Activated naive CD4-positive, alpha-beta T cell treated with anti-CD3 and anti-CD28 coated beads for 36 hours (primary cell): ENCODE data around the gene DNAJB13. TPM values are rescaled to one million over a fixed set of nuclear protein-coding genes. Genes with fewer than 3 reads are reported as not detected.
A peak's percentile ranks its signal among the peaks of the same experiment; 100 is the strongest.

ENCODE experiments used
- CTCF ChIA-PET: fragments of 350-600 bp; sonication (Branson Sonifier 250); formaldehyde crosslinking; loops from one replicate; lab custom pipeline; 2021; ENCODE audit warnings: antibody characterized with exemption; lab: Charles Lee
- DNase-seq: peaks from one replicate; pipeline ENCODE4 v3.0.0-alpha.2; 2020
- H3K27ac Mint-ChIP-seq: one replicate; pipeline ENCODE4 v1.8.0; 2021; ENCODE audit warnings: mild to moderate bottlenecking, mixed read lengths
- H3K27me3 Mint-ChIP-seq: one replicate; pipeline ENCODE4 v1.8.0; 2021; ENCODE audit warnings: low read depth, mixed read lengths
- H3K36me3 Mint-ChIP-seq: one replicate; pipeline ENCODE4 v1.8.0; 2021; ENCODE audit warnings: low read depth, mixed read lengths
- H3K4me1 Mint-ChIP-seq: one replicate; pipeline ENCODE4 v1.8.0; 2021; ENCODE audit warnings: low read depth, mixed read lengths
- H3K4me3 Mint-ChIP-seq: one replicate; pipeline ENCODE4 v1.8.0; 2021; ENCODE audit warnings: mild to moderate bottlenecking, moderate library complexity, mixed read lengths
- H3K9me3 Mint-ChIP-seq: one replicate; pipeline ENCODE4 v1.8.0; 2021; ENCODE audit warnings: mixed read lengths
- intact Hi-C: fragments of 100-400 bp; cut with micrococcal nuclease; formaldehyde crosslinking; loops from one replicate; pipeline ENCODE4 v1.15.1; 2023
- total RNA-seq, 2 experiments: library from RNA; stranded (reverse); gene quantifications; one replicate each; pipeline ENCODE4 v1.2.3, GENCODE V29; 2021

DNAJB13 gene
- total RNA-seq, 2 experiments from 2014 or later = 0.26 TPM; not detected in 1

GRCh38 chr11:74013141-74013540 is 62.3 kb downstream of the DNAJB13 start:
- peaks cover 18% of the 10 kb centered on the region for H3K36me3 Mint-ChIP-seq

GRCh38 chr11:74014880-74015279 is 64.1 kb downstream of the DNAJB13 start:
- intact Hi-C loops = no loop called here
- peaks cover 61% of the 10 kb centered on the region for H3K4me1 Mint-ChIP-seq
- no peaks in the 10 kb centered on the region for H3K9me3 Mint-ChIP-seq
- no peaks in the 10 kb centered on the region for H3K27me3 Mint-ChIP-seq
- DNase-seq = no peak
- H3K27ac Mint-ChIP-seq = no peak overlapping the region
- CTCF ChIA-PET = interaction anchor here (1.9 kb wide), 1 partner anchor 34 kb away, joined by 5 read pairs; no protein-coding TSS in a partner anchor
- peaks cover 18% of the 10 kb centered on the region for H3K36me3 Mint-ChIP-seq
- H3K4me3 Mint-ChIP-seq = no peak overlapping the region

More at GRCh38 chr11:74013141-74013540, 62.3 kb downstream of the DNAJB13 start:
- Mint-ChIP-seq H3K9me3 (no peaks in the 10 kb centered on the region), H3K27me3 (no peaks in the 10 kb centered on the region), H3K4me3 (no peak overlapping the region), H3K27ac (no peak overlapping the region), H3K4me1 (peaks cover 71% of the 10 kb centered on the region)
- intact Hi-C loops = no loop called here
- CTCF ChIA-PET = interaction anchor here (1.9 kb wide), 1 partner anchor 32 kb away, joined by 5 read pairs; no protein-coding TSS in a partner anchor
- no peak for DNase-seq

- CTCF ChIA-PET = no interaction called here
- H3K9me3 Mint-ChIP-seq = no peaks in the 10 kb centered on the region
- H3K36me3 Mint-ChIP-seq = peaks cover 18% of the 10 kb centered on the region
- no peaks in the 10 kb centered on the region for H3K27me3 Mint-ChIP-seq
- H3K27ac Mint-ChIP-seq = no peak overlapping the region
- DNase-seq = no peak
- peaks cover 49% of the 10 kb centered on the region for H3K4me1 Mint-ChIP-seq
- H3K4me3 Mint-ChIP-seq = no peak overlapping the region
- intact Hi-C loops = no loop called here
Observed at GRCh38 chr11:74015919-74016684, 65.3 kb downstream of the DNAJB13 start.

- H3K36me3 Mint-ChIP-seq = peaks cover 10% of the 10 kb centered on the region
- no peaks in the 10 kb centered on the region for H3K9me3 Mint-ChIP-seq
- no peak for DNase-seq
- H3K4me3 Mint-ChIP-seq = no peak overlapping the region
- CTCF ChIA-PET = no interaction called here
- peaks cover 35% of the 10 kb centered on the region for H3K4me1 Mint-ChIP-seq
- no peaks in the 10 kb centered on the region for H3K27me3 Mint-ChIP-seq
- intact Hi-C loops = no loop called here
- H3K27ac Mint-ChIP-seq = no peak overlapping the region
Observed at GRCh38 chr11:74017631-74018030, 66.8 kb downstream of the DNAJB13 start.

- CTCF ChIA-PET = interaction anchor here (1.0 to 1.6 kb wide), 3 partner anchors 8 to 15 kb away, joined by 3 to 7 read pairs (median 4); no protein-coding TSS in a partner anchor
- H3K27ac Mint-ChIP-seq = no peak overlapping the region
- H3K4me1 Mint-ChIP-seq = peaks cover 30% of the 10 kb centered on the region
- intact Hi-C loops = loop anchor here (1.0 kb wide), 1 partner anchor 7 kb away; no protein-coding TSS in a partner anchor
- no peak for DNase-seq
- H3K36me3 Mint-ChIP-seq = peaks cover 10% of the 10 kb centered on the region
- no peak overlapping the region for H3K4me3 Mint-ChIP-seq
- no peaks in the 10 kb centered on the region for H3K9me3 Mint-ChIP-seq
- no peaks in the 10 kb centered on the region for H3K27me3 Mint-ChIP-seq
Observed at GRCh38 chr11:74018331-74019005, 67.6 kb downstream of the DNAJB13 start.

GRCh38 chr11:74019104-74019738 is 68.4 kb downstream of the DNAJB13 start:
- Mint-ChIP-seq H3K27ac (no peak overlapping the region), H3K4me3 (no peak overlapping the region), H3K4me1 (peaks cover 25% of the 10 kb centered on the region), H3K36me3 (peaks cover 10% of the 10 kb centered on the region), H3K9me3 (no peaks in the 10 kb centered on the region), H3K27me3 (no peaks in the 10 kb centered on the region)
- intact Hi-C loops = loop anchor here (1.0 kb wide), 1 partner anchor 8 kb away; no protein-coding TSS in a partner anchor
- CTCF ChIA-PET = interaction anchor here (0.7 to 1.6 kb wide), 4 partner anchors 9 to 20 kb away, joined by 3 to 7 read pairs (median 4); no protein-coding TSS in a partner anchor
- no peak for DNase-seq

- DNase-seq = peak; percentile 56
Observed at GRCh38 chr11:74019860-74020259, 69.0 kb downstream of the DNAJB13 start.

More at GRCh38 chr11:74019860-74020259, 69.0 kb downstream of the DNAJB13 start:
- peaks cover 10% of the 10 kb centered on the region for H3K36me3 Mint-ChIP-seq
- no peak overlapping the region for H3K4me3 Mint-ChIP-seq
- H3K27ac Mint-ChIP-seq = no peak overlapping the region
- intact Hi-C loops = loop anchor here (1.0 kb wide), 1 partner anchor 9 kb away; no protein-coding TSS in a partner anchor
- peaks cover 21% of the 10 kb centered on the region for H3K4me1 Mint-ChIP-seq
- CTCF ChIA-PET = interaction anchor here (1.2 to 1.6 kb wide), 3 partner anchors 9 to 55 kb away, joined by 4 to 7 read pairs (median 5); no protein-coding TSS in a partner anchor
- no peaks in the 10 kb centered on the region for H3K9me3 Mint-ChIP-seq
- H3K27me3 Mint-ChIP-seq = no peaks in the 10 kb centered on the region

Other genes with a start within 250 kb of the DNAJB13 start
- 10 to 100 TPM; 36.7 to 41.2 TPM for gene RAB6A, start 190.0 kb upstream of the DNAJB13 start, total RNA-seq
- gene MRPL48, start 163.2 kb upstream of the DNAJB13 start, total RNA-seq = 10 to 100 TPM; 49.2 to 53.5 TPM
- 10 to 100 TPM; 87.8 to 94.2 TPM for gene COA4, start 74.2 kb upstream of the DNAJB13 start, total RNA-seq
- 10 to 100 TPM; 29.7 to 30.4 TPM for gene PAAF1, start 74.0 kb upstream of the DNAJB13 start, total RNA-seq
- 100 to 1,000 TPM; 149 to 157 TPM for gene UCP2, start 31.8 kb downstream of the DNAJB13 start, total RNA-seq
- under 1 TPM; 0.32 to 0.83 TPM for gene UCP3, start 58.1 kb downstream of the DNAJB13 start, total RNA-seq
- 10 to 100 TPM; 21.3 to 23.1 TPM for gene C2CD3, start 220.0 kb downstream of the DNAJB13 start, total RNA-seq
- gene PPME1, start 220.3 kb downstream of the DNAJB13 start, total RNA-seq = 10 to 100 TPM; 19.0 to 22.1 TPM